ENCODE data around the gene AHCYL1.

DNA sequence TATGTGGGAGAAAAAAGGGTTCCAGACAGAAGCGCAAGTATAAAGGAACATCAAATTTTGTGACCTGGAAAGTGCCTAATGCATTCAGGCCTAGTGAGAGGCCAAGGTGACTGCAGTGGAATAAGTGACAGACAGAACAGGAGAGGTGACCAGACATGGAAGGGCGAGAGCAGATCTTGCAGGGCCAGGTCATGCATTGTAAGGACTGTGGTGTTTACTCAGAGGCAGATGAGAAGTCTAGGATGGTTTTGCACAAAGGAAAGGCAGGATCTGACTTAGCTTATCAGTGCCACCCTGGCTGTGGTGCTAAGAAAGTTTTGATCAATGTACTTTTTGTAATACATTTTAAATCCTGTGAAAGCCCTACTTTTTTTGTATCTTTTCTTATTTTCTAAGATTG lies 34.1 kb upstream of the AHCYL1 start:
- TF ChIP-seq POLR2A (IDR thresholded peaks at IDR 0.05; ENCODE audit: low read depth, low read length): no peak
- TF ChIP-seq POLR2AphosphoS5 (IDR thresholded peaks at IDR 0.05; ENCODE audit: low read depth, low read length): no peak
- TF ChIP-seq TAF1 (IDR thresholded peaks at IDR 0.05; ENCODE audit: borderline replicate concordance, low read depth, low read length): no peak
